SH-SY5Y (cell line): ENCODE measurements around the gene GBX1.

Experiments
- GATA2 ChIP-seq: IDR thresholded peaks from 2 replicates; pipeline ENCODE4 v1.6.1; 2011; ENCODE audit warnings: mild to moderate bottlenecking, low read depth, low read length
- GATA3 ChIP-seq: IDR thresholded peaks from 2 replicates; pipeline ENCODE4 v1.6.1; 2011; ENCODE audit warnings: low read depth, mild to moderate bottlenecking, low read length, moderate library complexity

DNA sequence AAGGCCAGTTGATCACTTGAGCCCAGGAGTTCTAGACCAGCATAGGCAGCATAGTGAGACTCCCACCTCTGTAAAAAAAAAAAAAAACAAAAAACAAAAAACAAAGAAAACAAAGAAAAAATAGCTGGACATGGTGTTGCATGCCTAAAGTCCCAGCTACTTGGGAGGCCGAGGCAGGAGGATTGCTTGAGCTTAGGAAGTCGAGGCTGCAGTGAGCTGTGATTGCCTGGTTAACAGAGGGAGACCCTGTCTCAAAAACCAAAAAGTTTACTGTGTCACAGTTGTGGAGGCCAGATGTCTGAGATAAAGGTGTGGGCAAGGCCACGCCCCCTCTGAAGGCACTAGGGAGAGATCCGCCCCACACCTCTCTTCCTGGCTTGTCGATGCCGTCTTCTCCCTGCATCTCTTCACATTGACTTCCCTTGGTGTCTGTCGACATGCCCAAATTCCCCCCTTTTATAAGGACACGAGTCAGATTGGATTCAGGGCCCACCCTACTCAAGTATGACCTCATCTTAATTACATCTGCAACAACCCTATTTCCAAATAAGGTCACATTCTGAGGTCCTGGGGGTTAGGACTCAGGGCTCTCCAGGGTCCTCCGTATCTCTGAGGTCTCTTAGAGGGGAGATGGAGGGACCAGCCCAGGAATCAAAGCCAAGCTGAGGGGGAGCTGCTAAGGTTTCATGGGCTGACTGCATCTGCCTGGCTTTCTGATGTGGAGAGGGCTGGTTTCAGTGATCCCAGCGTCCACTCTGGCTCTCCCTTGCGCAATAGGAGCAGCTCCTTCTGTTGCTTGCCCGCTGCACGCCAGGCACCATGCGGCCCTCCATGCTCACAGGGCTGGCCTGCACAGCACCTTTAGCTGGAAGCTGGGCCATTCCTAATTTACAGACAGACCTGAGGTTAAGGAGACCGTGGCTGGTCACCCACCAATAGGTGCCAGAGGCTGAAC lies 58.1 kb downstream of the GBX1 start:
- TF ChIP-seq GATA2 (no peak), GATA3 (no peak)
